Mesangial cell (primary cell): Measurements from ENCODE around the gene CDO1. TPM values are rescaled to one million over a fixed set of nuclear protein-coding genes. Genes with fewer than 3 reads are reported as not detected.

Source experiments
- total RNA-seq: library from RNA; depleted of rRNA; stranded (reverse); fragments of >200 nt; gene quantifications from 2 replicates; pipeline ENCODE4 v1.2.3, GENCODE V29; 2015

The CDO1 gene
- total RNA-seq = 1.8 and 6.6 TPM in 2 replicates

GRCh38 chr5:115816226-115817081 is at the start of gene CDO1:
Gene CDO1, minus strand, starts transcription at chr5:115816659. Its CDS starts 262 bp downstream, at chr5:115816397.

GRCh38 chr5:115841382-115842088 is 25.1 kb upstream of the CDO1 start, which contains the start of the genes AP3S1 and ATG12:
Gene AP3S1, plus strand, starts transcription at chr5:115841935. Its CDS starts 103 bp downstream, at chr5:115842038.
Gene ATG12, minus strand, starts transcription at chr5:115841565. Its CDS starts 13 bp downstream, at chr5:115841552.

Other genes starting within 250 kb of the CDO1 start
- gene TICAM2, start 214.2 kb downstream of the CDO1 start, total RNA-seq = 0.89 and 2.1 TPM in 2 replicates
- gene TMED7, start 190.6 kb downstream of the CDO1 start, total RNA-seq = 58.3 and 93.7 TPM in 2 replicates
- gene ATG12, start 24.9 kb upstream of the CDO1 start, total RNA-seq = 27.5 and 27.6 TPM in 2 replicates
- gene AP3S1, start 25.3 kb upstream of the CDO1 start, total RNA-seq = 22.2 and 35.2 TPM in 2 replicates
- gene LVRN, start 145.8 kb upstream of the CDO1 start, total RNA-seq = 0.49 TPM in 1 of 2 replicates, not detected in the other
- gene ARL14EPL, start 215.8 kb upstream of the CDO1 start, total RNA-seq = not detected in 2 replicates